C4-2B (cell line): ENCODE data around the gene DNAJB4.

ENCODE experiments used
- ZFX ChIP-seq: fragments of 450-650 bp; IDR thresholded peaks from 2 replicates; pipeline ENCODE4 v1.6.1; 2017
- TF ChIP-seq, protein P1 (sequence below): fragments of 450-650 bp; conservative IDR thresholded peaks from 2 replicates; pipeline ENCODE4 v1.5.1; 2017; ENCODE audit warnings: mild to moderate bottlenecking

DNA sequence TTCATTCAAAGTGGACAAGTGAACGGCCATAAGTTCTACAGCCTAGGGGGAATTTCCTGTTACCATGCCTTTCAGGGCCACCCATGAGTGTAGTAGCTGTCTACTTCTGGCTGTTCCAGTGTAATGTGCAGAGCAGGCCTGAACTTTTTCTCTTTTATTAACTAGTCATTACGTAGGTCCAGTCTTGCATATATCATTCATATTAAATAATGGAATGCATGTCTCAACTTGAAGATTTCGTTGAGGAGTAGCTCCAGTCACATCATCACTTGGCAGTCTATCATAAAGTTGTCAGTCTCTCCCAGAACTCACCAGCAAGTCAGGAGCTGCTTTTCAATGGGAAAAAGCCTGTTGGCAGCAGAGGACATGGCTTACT, 29.0 kb downstream of the DNAJB4 start:
- TF ChIP-seq, protein P1, sequence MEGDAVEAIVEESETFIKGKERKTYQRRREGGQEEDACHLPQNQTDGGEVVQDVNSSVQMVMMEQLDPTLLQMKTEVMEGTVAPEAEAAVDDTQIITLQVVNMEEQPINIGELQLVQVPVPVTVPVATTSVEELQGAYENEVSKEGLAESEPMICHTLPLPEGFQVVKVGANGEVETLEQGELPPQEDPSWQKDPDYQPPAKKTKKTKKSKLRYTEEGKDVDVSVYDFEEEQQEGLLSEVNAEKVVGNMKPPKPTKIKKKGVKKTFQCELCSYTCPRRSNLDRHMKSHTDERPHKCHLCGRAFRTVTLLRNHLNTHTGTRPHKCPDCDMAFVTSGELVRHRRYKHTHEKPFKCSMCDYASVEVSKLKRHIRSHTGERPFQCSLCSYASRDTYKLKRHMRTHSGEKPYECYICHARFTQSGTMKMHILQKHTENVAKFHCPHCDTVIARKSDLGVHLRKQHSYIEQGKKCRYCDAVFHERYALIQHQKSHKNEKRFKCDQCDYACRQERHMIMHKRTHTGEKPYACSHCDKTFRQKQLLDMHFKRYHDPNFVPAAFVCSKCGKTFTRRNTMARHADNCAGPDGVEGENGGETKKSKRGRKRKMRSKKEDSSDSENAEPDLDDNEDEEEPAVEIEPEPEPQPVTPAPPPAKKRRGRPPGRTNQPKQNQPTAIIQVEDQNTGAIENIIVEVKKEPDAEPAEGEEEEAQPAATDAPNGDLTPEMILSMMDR, result no peak
- no peak for TF ChIP-seq ZFX
